Dermis microvascular lymphatic vessel endothelial cell (primary cell): Measurements from ENCODE around the gene USP47. TPM values are rescaled to one million over a fixed set of nuclear protein-coding genes. Genes with fewer than 3 reads are reported as not detected.

ENCODE experiments used
- DNase-seq, 2 donors: peaks; one replicate each; pipeline versions ENCODE4 v3.0.0 to v3.0.0-alpha.2; 2010; ENCODE audit warnings: low read depth in 2 of 2
- total RNA-seq: library from RNA; depleted of rRNA; stranded (reverse); fragments of >200 nt; gene quantifications from 2 replicates; pipeline ENCODE4 v1.2.1, GENCODE V29; 2014

The USP47 gene
- total RNA-seq, result 55.3 and 56.4 TPM in 2 replicates

GRCh38 chr11:11841723-11842420 is at the start of gene USP47:
Gene USP47 (plus strand): TSS chr11:11841972. CDS start chr11:11842186, 214 bp downstream.
- peak; percentile 47 to 86 for DNase-seq

- no peak for DNase-seq
These were observed 48.7 kb upstream of the USP47 start for GRCh38 chr11:11793073-11793472.

- DNase-seq, result peak; percentile 20 to 77
These were observed 43.0 kb upstream of the USP47 start for GRCh38 chr11:11798586-11799438.

GRCh38 chr11:11805228-11805627 is 36.5 kb upstream of the USP47 start:
- DNase-seq, result no peak

- no peak for DNase-seq
These were observed 35.7 kb upstream of the USP47 start for GRCh38 chr11:11806074-11806473.

GRCh38 chr11:11806586-11806985 is 35.2 kb upstream of the USP47 start:
- no peak for DNase-seq

- DNase-seq, result no peak
These were observed 33.7 kb upstream of the USP47 start for GRCh38 chr11:11807811-11808782.

GRCh38 chr11:11808992-11809615 is 32.7 kb upstream of the USP47 start:
- DNase-seq, result peak in 1 of 2 donors; percentile 49

- DNase-seq, result no peak
These were observed 30.7 kb upstream of the USP47 start for GRCh38 chr11:11810764-11811726.

GRCh38 chr11:11813288-11813962 is 28.3 kb upstream of the USP47 start:
- no peak for DNase-seq

GRCh38 chr11:11814614-11815452 is 26.9 kb upstream of the USP47 start:
- DNase-seq, result no peak

GRCh38 chr11:11816511-11817314 is 25.1 kb upstream of the USP47 start:
- DNase-seq, result peak in 1 of 2 donors; percentile 62

GRCh38 chr11:11817957-11818356 is 23.8 kb upstream of the USP47 start:
- no peak for DNase-seq

GRCh38 chr11:11818529-11819121 is 23.1 kb upstream of the USP47 start:
- no peak for DNase-seq

GRCh38 chr11:11821899-11822298 is 19.9 kb upstream of the USP47 start:
- DNase-seq, result no peak

- no peak for DNase-seq
These were observed 18.8 kb upstream of the USP47 start for GRCh38 chr11:11822946-11823345.

GRCh38 chr11:11826260-11826659 is 15.5 kb upstream of the USP47 start:
- no peak for DNase-seq
